Stimulated activated CD8-positive, alpha-beta memory T cell treated with anti-CD3 and anti-CD28 coated beads, Interleukin-4, amount 100 ng/mL, for 48 hours (primary cell): Measurements from ENCODE around the gene BMP7.

Source experiments
- DNase-seq: peaks from one replicate; pipeline ENCODE4 v3.0.0-alpha.2; 2020

Gene BMP7

DNA sequence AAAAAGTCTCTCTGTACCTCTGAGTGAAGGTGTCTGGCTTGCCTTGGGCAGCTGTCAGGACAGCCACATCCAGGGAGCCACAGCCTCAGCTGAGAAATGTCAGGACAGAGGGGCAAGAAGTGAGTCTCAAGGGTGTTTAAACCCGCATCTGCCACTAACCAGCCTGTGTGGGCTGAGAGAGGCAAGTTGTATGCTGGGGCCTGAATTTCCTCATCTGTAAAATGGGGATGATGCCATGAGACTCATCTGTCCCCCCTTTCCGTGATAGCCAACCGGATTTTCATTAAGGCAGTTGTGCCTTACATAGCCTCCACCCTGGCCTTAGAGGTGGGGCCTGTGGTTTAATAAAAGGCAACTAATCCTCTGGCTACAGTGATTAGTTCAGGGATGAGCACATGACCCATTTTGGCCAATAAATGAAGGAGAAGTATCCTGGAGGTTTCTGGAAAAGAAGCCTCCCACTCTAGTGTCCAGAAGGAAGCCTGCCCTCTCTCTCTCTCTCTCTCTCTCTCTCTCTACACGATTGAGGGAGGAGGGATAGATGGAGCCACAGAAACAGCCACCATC lies 79.3 kb downstream of the BMP7 start:
- no peak for DNase-seq

DNA sequence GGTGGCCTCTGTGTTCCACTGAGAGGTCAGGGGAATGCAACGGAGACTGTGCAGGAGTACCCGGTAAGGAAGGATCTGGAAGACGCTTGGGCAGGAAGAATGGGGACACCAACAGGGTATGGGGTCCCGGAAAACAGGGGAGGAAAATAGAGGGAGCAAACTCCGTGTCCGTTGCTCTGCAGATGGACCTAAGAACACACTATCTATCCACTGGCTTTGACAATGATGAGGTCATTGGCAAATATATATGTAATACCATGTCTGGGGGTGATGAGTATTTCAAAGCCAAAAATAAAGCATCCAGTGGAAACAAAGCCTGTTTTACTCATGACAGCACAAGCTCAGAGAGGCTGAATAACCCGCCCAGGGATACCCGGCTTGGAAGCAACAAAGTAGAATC lies 80.2 kb downstream of the BMP7 start:
- no peak for DNase-seq

DNA sequence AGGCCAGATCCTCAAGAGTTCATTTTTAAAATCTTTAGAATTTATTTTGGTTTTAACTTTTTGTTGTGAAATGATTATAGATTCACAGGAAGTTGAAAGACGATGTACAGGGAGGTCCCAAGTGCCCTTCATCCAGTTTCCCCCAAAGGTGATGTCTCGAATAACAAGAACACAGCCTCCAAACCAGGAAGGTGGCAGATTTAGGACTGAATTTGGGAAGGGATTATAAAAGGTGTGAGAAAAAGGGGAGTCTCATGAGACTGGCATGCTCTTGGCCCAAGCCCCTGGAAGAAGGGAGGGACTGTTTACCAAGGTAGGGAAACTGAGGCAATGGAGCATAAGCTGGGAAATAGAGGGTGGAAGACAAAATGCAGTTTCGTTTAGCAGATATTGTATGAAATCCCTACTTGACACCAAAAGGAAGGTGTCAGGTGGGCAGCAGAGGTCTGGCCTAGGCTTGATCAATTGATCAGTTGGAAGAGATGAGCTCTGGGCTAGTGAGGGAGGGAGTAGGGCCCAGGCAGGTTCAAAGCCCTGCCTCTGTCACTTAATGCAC lies 81.2 kb downstream of the BMP7 start:
- no peak for DNase-seq

DNA sequence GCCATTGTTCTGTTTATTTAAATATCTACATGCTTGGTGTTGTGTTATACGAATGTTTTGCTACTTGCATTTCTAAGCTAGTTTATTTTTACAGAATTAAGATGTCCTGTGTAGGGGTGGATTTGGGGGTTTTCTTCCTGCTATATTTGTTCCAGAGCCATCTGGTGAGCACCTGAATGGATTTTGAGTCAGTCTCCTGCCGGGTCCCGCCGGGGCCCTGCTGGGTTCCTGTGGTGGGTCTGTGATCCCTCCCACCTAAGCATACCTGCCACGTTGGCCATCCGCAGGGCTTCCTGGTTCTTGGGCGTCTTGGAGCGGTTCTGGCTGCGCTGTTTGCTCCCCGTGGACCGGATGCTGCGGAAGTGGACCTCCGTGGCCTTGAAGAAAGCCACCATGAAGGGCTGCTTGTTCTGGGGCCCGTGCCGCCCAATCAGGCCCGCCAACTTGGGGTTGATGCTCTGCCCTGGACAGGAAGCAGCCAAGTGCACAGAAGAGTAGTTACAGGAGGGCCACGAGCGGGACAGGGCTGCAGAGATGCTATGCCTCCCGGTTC lies 82.9 kb downstream of the BMP7 start:
- DNase-seq = no peak

DNA sequence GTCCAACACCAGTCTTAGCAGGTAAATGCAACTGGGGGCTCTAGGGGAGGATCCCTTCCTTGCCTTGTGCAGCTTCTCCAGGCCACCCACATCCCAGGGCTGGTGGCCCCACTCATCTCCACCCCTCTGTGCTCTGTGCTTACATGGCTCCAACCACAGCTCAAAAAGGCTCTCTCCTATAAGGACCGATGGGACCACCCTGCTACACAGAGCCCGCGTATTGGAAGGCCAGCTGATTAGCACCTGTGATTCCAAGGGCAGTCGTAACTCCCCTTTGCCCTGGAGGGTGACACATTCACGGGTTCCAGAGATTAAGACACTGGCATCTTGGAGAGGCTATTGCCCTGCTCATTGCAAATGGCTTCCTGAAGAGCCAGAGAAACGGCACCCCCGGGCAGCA lies 84.8 kb downstream of the BMP7 start:
- DNase-seq = no peak

DNA sequence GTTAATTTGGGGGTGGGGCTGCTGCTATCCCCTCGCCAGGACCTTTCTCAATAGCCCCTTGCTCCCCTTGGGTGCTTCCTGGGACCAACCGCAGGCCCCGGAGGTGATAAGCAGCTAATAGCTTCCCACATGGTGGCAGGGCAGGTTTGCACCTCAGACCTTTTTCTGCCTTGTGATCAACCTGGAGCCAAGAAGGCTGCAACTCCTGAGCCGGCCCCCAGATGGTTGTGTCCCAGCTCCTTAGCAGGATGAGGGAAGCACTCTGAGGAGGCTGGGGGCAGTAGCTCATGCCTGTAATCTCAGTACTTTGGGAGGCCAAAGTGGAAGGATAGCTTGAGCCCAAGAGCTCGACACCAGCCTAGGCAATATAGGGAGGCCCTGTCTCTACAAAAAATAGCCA lies 85.5 kb downstream of the BMP7 start:
- no peak for DNase-seq

DNA sequence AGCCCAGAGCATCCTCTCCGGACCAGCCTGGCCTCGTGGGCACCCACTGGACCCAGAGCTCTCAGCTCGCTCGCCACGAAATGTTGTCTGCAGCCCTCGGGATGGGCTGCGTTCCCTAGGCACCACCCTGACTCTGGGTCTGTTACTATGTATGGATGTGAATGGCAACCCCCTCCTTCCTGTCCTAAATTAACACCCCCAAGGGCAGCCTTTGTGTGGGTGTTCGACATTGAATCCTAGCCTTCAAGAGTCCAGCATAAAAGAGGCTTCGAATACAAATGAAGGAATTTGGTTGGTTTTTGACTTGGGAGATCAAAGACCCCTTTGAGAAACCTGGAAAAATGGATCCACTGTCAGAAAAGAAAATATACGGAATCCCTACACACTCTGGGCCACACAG lies 86.1 kb downstream of the BMP7 start:
- DNase-seq = no peak

DNA sequence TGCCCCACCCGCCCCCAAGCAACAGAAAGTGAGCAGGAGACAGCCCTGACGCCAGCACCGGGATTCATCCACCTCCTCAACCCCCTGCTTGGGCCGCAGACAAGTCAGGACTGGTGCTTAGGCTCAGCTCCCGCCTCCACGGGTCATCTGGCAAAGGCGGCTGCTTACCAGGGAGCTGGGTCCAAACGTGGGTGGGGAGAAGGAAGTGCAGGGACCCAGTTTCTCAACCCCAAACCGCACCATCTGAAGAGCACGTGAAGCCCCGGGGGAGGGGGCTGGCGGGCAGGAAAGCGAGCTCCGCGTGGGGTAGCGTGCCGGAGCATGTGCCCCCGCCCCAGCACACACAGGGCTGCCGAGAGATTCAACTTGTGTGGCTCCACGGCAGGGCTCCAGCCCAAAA lies 87.2 kb downstream of the BMP7 start:
- DNase-seq = no peak

DNA sequence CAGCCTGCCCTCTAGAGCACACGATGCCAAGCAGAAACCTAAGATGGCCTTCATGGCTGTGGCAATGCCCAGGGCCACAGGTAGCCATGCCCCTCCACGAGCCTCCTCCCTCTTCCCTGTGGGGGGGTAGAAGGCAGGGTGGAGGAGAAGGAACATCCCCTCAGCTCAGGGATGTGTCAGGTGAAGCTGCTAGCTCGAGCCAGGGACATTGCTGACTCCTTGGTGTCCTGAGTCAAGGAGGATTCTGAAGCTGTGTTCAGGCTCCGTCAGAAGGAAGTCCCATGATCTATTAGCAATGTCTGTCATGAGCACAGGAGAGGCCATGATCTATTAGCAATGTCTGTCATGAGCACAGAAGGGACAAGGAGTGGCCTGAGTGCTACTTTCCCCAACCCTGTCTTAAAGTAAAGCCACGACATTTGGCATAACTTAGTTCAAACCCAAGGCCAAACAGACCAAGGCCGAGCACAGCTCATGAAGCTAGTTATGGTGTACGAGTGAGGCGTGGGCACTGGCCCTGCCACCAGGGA lies 87.8 kb downstream of the BMP7 start:
- DNase-seq = no peak

DNA sequence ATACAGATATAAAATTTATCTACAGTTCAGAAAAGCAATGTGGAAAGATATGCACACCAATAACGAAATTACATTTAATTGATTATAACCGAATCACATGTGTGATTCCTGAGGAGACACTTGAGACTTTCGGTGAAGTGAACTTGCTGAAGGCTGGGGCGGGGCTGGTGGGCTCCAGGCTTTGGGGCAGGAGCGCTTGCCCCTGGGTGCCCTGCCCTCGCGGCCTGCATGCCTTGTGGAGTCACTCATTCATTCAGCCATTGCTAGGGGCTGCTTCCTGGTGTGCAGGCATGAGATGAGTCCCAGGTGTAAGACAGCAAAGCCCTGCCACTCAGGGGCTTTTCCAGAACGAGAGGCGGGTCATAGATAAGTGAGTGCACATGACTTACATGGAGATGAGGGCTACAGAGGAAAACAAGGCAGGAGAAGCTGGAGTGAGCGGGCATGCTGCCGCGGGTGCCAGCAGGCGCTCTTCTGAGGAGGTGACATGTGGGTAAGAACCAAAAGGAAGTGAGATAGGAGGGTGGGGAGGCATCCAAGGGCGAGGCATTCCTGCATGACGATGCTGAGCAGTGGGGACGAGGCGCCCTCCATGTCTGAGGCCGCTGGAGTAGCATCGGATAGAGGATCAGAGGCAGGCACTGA lies 88.7 kb downstream of the BMP7 start:
- DNase-seq = no peak

DNA sequence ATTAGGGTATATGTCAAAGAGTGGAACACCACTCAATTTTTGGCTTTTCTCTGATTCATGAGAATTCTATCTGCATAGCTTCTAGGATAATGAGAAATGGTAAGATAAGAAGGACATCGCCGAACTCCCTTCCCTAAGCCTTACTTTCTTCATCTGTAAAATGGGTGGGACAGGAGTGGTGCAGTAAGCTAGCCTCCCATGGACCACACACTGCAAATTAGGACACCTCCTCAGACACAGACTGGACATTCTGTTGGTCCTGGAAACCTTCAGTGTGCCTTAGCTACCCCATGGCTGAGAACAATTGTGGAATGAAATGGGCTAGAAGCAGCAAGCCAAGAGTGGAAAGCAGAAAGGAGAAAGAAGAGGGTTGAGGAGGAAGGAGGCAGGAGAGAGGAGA lies 89.6 kb downstream of the BMP7 start:
- DNase-seq = no peak

DNA sequence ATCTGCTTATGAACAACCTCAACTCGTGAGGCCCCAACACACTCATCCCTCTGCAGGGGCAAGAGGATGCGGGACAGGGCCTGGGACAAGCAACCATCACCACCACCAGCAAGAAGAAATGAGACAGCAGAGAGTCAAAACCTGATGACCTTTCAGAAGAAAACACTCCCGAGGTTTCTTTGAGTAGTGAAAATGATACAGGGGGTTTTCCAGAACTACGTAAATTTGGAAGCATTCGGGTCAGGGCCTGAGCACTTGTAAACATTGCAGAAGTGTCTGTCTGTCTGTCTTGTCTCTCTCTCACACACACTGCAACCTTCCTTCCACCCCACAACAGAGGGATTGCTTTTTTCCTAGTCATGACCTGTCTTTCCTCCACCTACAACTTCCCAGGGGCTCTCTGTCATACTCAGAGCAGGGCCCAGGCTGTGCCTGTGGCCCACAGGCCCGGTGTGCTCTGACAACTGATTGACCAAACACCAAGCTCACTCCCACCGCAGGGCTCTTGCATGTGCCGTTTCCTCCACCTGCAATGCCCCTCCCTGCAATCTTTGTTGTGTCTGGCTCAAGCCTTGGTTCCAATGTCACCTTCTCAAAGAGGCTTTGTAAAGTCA lies 90.9 kb downstream of the BMP7 start:
- no peak for DNase-seq

DNA sequence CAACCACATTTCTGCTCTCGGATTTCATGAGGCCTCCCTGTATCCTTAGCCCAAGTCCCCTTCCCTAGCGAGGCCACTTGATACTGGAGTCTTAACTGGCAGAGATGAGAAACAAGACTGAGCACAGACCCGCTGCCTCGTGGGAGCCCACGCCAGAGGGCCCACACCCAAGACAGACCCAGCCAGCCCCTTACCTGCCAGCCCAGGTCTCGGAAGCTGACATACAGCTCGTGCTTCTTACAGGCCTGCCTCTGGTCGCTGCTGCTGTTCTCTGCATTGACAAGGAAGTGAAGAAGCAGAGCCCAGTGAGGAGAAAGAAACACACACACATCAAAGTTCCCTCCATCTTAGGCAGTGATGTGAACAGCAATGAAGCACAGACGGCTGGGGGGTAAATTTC lies 91.7 kb downstream of the BMP7 start:
- DNase-seq = no peak

DNA sequence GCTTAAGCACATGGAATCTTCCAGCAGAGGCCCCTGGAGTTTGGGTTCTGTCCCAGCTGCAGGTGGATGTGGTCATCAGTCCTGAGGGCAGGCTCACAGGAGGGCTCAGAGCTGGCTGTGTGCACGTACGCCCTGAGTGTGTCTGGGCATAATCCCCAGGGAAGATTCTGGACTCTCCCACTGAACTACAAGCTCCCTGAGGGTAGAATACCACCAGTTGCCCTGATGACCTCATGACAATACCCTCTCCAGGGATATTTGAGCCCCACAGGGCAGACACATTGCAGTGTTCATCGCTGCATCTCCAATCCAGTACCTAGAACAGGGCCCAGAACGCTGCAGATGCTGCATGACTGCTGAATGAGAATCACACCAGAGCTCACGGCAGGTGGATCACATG lies 92.5 kb downstream of the BMP7 start:
- DNase-seq = no peak

DNA sequence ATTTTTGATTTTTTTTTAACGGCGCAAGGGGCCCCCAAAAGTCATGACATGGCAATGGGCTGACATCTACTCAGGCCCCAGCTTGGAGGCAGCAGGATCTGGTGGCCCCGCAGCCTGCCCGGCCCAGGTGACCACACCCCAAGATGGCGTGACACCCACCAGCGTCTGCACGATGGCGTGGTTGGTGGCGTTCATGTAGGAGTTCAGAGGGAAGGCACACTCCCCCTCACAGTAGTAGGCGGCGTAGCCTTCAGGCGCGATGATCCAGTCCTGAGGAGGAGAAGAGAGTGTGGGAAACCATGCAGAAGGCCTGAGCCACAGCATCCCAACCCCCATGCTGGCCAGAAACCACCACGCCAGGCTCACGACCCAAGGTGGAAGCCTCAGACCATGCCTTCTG lies 93.4 kb downstream of the BMP7 start:
- DNase-seq = no peak

DNA sequence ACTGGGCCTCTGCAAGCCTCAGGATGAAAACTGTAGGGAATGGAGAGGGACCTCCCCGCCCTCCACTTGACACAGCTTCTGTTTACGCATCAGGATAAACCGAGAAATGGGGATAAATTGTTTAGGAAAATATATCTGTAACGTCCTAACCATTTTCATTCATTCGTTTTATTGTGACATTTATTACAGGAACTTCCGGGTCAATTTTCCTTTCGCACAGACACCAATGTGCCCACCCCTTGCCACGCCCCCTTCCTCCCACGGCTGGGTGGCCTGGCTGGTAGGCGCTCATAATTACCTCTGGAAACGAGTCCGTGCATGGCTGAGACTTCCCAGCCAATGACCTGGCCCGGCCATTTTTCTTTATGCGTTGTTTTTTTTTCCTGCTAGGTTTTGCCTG lies 96.1 kb downstream of the BMP7 start:
- no peak for DNase-seq

DNA sequence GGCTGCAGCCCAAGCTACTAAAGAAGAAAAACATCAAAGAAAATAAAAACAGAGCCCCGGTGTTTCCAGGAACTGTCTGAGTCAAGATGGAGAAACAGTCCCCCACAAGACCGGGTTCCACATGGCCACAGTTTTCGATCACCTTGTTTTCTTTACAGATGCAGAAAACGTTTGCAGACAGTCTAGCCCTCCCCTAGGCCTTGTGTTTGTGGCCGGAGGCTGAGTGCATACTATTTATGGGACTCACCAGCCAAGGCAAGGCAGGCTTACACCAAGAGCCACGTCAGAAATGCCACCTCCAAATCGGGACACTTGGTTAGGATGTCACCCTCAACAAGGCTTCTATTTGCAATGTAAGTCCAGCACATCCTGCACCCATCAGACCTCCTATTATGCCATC lies 97.3 kb downstream of the BMP7 start:
- no peak for DNase-seq

DNA sequence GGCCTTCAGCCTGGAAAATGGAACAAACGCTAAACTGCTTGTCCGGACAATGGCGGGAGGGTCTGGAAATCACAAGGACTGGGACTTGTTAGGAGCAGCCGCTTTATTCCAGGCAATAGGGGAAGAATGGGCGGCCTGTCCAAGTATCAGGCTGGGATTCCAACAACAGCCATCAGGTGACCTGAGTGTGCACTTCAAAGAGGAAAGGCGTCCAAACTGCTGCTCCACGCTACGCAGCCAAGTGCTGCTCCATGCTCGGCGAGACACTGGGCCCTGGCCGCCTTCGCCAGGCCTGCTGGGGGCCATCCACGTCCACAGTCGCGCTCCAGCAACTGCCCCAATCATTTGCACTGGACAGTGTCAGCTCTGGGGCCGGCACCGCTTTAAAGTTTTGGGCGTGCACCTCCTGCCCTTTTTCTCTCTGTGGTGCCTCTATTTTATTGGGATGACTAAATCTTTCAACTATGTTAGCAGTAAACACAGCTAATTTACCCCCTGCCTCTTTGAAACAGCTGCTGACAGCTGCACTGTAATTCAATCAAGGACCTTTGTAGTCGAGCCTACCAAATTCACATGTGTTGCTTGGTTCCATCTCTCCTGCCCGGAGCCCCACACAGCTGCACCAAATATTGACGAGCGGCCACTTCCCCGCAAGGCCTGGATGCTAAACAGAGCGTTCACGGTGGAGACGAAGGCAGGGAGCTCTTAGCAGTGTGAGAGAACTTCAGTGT lies 98.3 kb downstream of the BMP7 start:
- DNase-seq = no peak

DNA sequence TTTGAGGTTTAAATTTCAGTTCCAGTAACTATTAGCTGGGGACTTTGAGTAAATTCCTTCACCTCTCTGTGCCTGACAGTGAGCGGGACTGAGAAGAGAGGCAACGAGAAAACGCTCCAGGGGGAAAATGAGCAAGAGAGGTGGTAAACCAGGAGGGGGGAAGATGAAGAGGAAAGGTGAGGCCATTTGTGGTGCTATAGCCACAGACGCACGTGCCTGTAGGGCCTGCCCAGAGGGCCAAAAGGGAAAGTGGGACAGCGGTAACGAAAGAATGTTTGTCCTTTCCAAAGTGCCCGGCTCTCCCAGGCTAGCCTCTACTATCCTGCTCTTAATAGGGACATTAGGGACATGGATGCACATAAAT lies 99.2 kb downstream of the BMP7 start:
- DNase-seq = no peak

DNA sequence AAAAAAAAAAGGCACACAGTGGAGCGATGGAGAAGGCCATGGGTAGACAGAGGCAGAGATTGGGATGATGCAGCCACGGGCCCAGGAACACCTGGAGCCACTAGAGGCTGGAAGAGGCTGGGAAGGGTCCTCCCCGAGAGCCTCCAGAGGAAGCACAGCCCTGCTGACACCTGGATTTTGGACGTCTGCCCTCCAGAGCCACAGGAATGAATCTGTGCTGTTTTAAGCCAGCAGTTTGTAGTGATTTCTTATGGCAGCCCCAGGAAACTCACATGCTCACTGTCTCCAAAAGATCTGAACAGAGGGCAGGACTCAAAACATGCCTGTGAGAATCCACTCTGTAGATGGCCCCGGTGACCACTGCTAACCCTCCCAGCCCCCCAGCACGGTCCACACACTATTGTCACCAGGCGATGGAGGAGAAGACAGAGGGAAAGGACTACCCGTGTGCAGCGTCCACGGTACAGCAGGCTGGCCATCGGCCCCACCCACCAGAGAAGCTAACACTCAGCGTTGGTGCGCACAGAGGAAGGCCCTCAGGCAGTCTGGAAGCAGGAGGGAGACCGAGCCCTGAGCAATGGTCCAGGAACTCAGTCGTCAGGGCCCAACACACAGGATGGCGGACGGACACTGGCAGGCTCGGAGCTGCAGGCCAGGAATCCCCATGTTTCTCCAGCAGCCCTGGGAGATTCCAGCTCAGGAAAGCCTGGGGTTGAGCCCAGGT lies 99.7 kb downstream of the BMP7 start:
- DNase-seq = no peak

DNA sequence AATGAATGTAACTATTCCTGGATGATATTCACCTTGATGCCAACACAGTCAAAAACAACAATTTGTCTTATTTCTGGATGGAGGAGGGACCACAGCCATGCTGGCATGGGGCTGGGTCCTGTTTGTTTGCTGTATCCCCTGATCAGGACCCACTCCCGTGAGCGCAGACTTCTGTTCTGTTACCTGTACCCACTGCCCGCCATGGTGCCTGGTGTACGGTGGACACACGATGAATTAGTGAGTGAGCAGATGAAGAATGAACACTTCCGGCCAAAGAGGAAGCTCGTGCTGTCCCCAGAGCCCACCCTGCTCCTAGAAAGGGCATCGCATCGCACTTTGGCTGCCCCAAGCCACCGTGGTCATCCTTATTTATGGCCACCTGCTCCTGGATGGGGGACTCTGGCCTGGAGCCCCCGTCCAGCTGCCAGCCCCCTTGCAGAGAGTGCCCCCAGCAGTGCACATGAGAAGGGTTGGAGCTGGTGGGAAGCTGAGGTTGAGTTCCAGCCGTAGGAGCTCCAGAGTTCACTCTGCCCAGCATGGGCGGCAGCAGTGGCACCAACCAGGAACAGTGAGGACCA lies 100.9 kb downstream of the BMP7 start:
- no peak for DNase-seq

DNA sequence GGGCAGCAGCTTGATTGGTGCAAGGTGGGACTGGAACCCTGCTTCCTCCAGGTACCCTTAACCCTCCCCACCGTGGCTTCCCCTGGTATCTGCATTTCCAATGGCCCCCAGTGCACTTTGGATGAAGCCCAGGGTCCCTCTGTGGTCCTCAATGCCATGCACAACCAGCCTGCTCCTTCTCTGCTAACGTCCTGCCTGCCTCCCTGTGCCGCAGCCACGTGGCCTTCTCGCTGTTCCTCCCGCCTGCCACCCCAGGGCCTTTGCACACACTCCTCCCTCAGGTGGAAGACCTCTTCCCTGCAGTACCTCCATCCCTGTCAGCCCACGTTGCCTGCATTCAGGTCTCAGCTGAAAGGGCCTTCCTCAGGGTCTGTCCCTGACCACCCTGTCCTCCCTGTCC lies 101.6 kb downstream of the BMP7 start:
- no peak for DNase-seq
